BE2C (cell line): ENCODE results near the gene AGAP3.

Experiments used
- DNase-seq: peaks from one replicate; pipeline ENCODE4 v3.0.0-alpha.2; 2020
- H3K27me3 ChIP-seq: fragments of 250-450 bp; sonication (Bioruptor Pico); 2 replicates; pipeline ENCODE4 v1.5.1; 2020; ENCODE audit warnings: mild to moderate bottlenecking
- H3K36me3 ChIP-seq: fragments of 250-450 bp; sonication (Bioruptor Pico); 2 replicates; pipeline ENCODE4 v1.5.1; 2020; ENCODE audit warnings: mild to moderate bottlenecking
- H3K4me1 ChIP-seq: fragments of 250-450 bp; sonication (Bioruptor Pico); 2 replicates; pipeline ENCODE4 v1.5.1; 2020
- H3K4me3 ChIP-seq: 2 replicates; pipeline ENCODE4 v1.5.1; 2011; ENCODE audit warnings: low read depth, low read length
- H3K9me3 ChIP-seq: fragments of 250-450 bp; sonication (Bioruptor Pico); 2 replicates; pipeline ENCODE4 v1.5.1; 2020
- TF ChIP-seq, protein P1 (sequence below): IDR thresholded peaks from 2 replicates; pipeline ENCODE4 v1.5.1; 2012; ENCODE audit warnings: mild to moderate bottlenecking, low read depth, low read length

The AGAP3 gene

DNA sequence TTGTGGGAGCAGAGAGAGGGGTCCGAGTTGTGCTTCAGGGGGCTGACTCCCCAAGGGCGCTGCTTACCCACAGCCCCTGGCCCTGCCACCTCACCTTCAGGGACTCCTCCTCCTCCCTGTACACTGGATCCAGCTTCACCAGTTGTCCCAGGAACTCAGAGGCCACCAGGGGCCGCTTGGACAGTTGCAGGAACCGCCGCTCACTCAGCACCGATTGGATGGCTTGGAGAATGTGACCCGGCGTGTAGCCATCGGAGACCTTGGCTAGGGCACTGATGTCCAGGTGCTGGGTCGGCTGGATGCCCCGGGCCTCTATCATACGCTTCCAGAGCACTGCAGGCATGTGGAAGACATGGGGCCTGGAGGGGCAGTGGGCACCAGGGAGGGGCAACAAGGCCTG lies 105.3 kb downstream of the AGAP3 start:
- Histone ChIP-seq H3K4me1 (no peaks in the 10 kb centered on the region), H3K36me3 (no peaks in the 10 kb centered on the region), H3K27me3 (peaks cover 10% of the 10 kb centered on the region), H3K9me3 (no peaks in the 10 kb centered on the region), H3K4me3 (no peak overlapping the region)
- DNase-seq, result no peak
- TF ChIP-seq, protein P1, sequence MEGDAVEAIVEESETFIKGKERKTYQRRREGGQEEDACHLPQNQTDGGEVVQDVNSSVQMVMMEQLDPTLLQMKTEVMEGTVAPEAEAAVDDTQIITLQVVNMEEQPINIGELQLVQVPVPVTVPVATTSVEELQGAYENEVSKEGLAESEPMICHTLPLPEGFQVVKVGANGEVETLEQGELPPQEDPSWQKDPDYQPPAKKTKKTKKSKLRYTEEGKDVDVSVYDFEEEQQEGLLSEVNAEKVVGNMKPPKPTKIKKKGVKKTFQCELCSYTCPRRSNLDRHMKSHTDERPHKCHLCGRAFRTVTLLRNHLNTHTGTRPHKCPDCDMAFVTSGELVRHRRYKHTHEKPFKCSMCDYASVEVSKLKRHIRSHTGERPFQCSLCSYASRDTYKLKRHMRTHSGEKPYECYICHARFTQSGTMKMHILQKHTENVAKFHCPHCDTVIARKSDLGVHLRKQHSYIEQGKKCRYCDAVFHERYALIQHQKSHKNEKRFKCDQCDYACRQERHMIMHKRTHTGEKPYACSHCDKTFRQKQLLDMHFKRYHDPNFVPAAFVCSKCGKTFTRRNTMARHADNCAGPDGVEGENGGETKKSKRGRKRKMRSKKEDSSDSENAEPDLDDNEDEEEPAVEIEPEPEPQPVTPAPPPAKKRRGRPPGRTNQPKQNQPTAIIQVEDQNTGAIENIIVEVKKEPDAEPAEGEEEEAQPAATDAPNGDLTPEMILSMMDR, result no peak

DNA sequence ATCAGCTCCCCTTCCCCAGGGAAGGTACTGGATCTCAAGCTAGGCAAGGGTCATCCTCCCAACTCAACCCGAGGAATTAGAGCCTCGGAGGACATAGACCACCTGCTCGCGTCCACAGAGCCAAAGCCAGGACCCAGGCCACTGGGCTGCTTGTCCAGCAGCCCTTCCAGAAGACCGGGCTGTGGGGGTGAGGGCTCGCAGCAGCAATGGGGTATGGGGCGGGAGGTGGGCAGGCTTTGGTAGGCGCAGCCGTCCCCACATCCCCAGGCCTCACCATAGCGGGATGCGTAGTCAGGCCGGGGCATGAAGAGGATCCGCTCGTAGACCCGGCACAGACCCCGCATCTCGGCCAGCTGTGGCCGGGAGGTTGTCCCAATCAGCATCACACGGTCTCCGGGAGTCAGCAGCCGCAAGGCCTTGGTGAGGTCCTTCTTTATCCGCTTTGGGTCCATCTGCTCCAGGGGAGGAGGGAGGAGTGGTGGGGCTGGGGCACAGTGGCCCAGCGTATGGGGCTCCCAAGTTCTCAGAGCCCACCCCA lies 105.8 kb downstream of the AGAP3 start:
- no peak for DNase-seq

DNA sequence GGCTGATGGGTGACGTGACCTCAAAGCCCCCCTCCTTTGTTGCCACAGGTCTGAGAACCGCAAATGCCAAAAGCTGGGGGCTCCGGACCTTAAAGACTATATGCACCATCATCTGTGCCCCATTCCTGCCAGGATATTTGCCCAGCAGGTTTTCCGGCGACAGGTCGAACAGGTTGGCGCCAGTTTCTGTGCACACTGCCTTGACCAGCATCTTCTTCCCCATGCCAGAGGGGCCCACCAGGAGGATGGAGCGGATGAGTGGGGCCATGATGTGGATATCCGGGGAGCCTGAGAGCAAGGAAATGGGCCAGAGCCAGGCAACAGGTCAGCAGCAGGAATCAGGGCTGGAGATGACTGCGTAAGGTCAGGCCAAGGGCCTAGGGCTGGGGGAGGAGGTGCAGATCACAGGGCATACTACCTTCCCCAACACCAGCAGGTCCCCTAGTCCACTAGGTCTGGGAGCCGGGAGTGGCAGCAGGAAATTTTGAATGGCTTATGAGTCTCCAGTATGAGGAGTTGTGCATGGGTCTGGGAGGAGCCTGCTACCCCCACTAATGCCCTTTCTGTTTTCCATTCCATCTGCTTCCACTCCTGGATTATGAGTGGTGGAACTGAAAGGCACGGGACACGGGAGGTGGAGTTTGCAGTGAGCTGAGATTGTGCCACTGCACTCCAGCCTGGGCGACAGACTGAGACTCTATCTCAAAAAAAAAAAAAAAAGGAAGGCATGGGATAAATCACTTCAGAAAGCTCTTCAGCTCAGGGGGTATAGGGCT lies 107.1 kb downstream of the AGAP3 start:
- no peaks in the 10 kb centered on the region for H3K36me3 ChIP-seq
- H3K4me3 ChIP-seq, result no peak overlapping the region
- no peaks in the 10 kb centered on the region for H3K9me3 ChIP-seq
- no peak for DNase-seq
- H3K27me3 ChIP-seq, result peaks cover 10% of the 10 kb centered on the region
- no peaks in the 10 kb centered on the region for H3K4me1 ChIP-seq
- TF ChIP-seq, protein P1, result no peak

More for the DNA sequence above, 105.8 kb downstream of the AGAP3 start:
- peaks cover 10% of the 10 kb centered on the region for H3K27me3 ChIP-seq
- TF ChIP-seq, protein P1, result no peak
- H3K36me3 ChIP-seq, result no peaks in the 10 kb centered on the region
- H3K9me3 ChIP-seq, result no peaks in the 10 kb centered on the region
- no peak overlapping the region for H3K4me3 ChIP-seq
- no peaks in the 10 kb centered on the region for H3K4me1 ChIP-seq
